OCI-LY1 (cell line): ENCODE measurements around the gene JUN.

ENCODE experiments used
- EZH2 ChIP-seq: fragments of 200-600 bp; sonication (generic), shearing (Covaris generic); IDR thresholded peaks from 2 replicates; pipeline ENCODE4 v1.8.0; 2017; ENCODE audit warnings: borderline replicate concordance, mixed run types, mild to moderate bottlenecking, antibody characterized with exemption, low read length, moderate library complexity, mixed read lengths
- TF ChIP-seq, protein P1 (sequence below): fragments of 200-600 bp; sonication (generic), shearing (Covaris generic); IDR thresholded peaks from 2 replicates; pipeline ENCODE4 v1.5.1; 2017; ENCODE audit warnings: mild to moderate bottlenecking, antibody characterized with exemption, low read length, moderate library complexity, mixed read lengths

- TF ChIP-seq, protein P1, sequence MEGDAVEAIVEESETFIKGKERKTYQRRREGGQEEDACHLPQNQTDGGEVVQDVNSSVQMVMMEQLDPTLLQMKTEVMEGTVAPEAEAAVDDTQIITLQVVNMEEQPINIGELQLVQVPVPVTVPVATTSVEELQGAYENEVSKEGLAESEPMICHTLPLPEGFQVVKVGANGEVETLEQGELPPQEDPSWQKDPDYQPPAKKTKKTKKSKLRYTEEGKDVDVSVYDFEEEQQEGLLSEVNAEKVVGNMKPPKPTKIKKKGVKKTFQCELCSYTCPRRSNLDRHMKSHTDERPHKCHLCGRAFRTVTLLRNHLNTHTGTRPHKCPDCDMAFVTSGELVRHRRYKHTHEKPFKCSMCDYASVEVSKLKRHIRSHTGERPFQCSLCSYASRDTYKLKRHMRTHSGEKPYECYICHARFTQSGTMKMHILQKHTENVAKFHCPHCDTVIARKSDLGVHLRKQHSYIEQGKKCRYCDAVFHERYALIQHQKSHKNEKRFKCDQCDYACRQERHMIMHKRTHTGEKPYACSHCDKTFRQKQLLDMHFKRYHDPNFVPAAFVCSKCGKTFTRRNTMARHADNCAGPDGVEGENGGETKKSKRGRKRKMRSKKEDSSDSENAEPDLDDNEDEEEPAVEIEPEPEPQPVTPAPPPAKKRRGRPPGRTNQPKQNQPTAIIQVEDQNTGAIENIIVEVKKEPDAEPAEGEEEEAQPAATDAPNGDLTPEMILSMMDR, result no peak
- no peak for TF ChIP-seq EZH2
Measured at GRCh38 chr1:58779801-58780382, 4.0 kb downstream of the JUN start.
